Measurements from ENCODE around the gene ADAMTSL4. TPM values are rescaled to one million over a fixed set of nuclear protein-coding genes. Genes with fewer than 3 reads are reported as not detected.

The ADAMTSL4 gene
- total RNA-seq, 1 experiment from 2014 or later = 4.3 TPM

- Histone ChIP-seq H2AFZ (ENCODE audit: low read depth, low read length, poor library complexity, severe bottlenecking) (no peak overlapping the region), H3K27ac (ENCODE audit: low read depth, low read length) (no peak overlapping the region), H4K20me1 (ENCODE audit: insufficient read depth) (no peaks in the 10 kb centered on the region), H3K9me2 (ENCODE audit: insufficient read depth) (no peaks in the 10 kb centered on the region), H3K4me3 (replicated peaks in 1 of 2; ENCODE audit: low read depth in 1 of 2, low read length in 2 of 2) (no peak overlapping the region), H3K9me3 (ENCODE audit: control insufficient read depth in 1 of 2, insufficient read depth in 1 of 2, low read depth in 1 of 2, low read length in 2 of 2) (no peaks in the 10 kb centered on the region), H3K4me1 (ENCODE audit: control insufficient read depth in 1 of 2, insufficient read depth in 2 of 2, low read length in 2 of 2) (peaks cover 10 to 23% of the 10 kb centered on the region in 2 experiments; a peak in 3 of 4 replicates), H3K79me2 (ENCODE audit: insufficient read depth, low read length) (no peaks in the 10 kb centered on the region), H3K9ac (ENCODE audit: low read length) (no peak overlapping the region), H3K36me3 (ENCODE audit: control insufficient read depth in 1 of 2, insufficient read depth in 2 of 2, low read length in 2 of 2) (no peaks in the 10 kb centered on the region), H3K27me3 (ENCODE audit: insufficient read depth, low read length) (no peaks in the 10 kb centered on the region), H3K4me2 (ENCODE audit: low read length) (no peak overlapping the region)
- ATAC-seq (no peak), DNase-seq (ENCODE audit: low read depth, low spot score) (no peak)
- ChIA-PET RAD21 (ENCODE audit: low non-redundant PET in 1 of 2, low total read pairs in 2 of 2, uncharacterized antibody in 2 of 2, unreplicated experiment in 2 of 2) (no interaction called here), CTCF (interaction anchor here (2.5 kb wide), 1 partner anchor 8 kb away, joined by 29 read pairs; no protein-coding TSS in a partner anchor), POLR2A (no interaction called here)
- TF ChIP-seq TCF7L2 (IDR thresholded peaks at IDR 0.05; ENCODE audit: borderline replicate concordance, extremely low read depth, insufficient read depth, insufficient read length) = no peak
- intact Hi-C loops (cut with micrococcal nuclease) = no loop called here
- BruUV-seq (replicated peaks) = no TSS peak
Observed at GRCh38 chr1:150552128-150552910, 3.1 kb downstream of the ADAMTSL4 start.

- TF ChIP-seq REST (IDR thresholded peaks at IDR 0.05; ENCODE audit: low read depth) (no peak), YY1 (IDR thresholded peaks at IDR 0.05; ENCODE audit: extremely low read depth, insufficient replicate concordance, low read depth, low read length) (no peak), ELF1 (IDR thresholded peaks at IDR 0.05; ENCODE audit: borderline replicate concordance, low read depth) (no peak), SIN3A (IDR thresholded peaks at IDR 0.05; ENCODE audit: low read depth) (no peak), POLR2AphosphoS5 (IDR thresholded peaks at IDR 0.05; ENCODE audit: low read depth, low read length) (no peak), MAX (IDR thresholded peaks at IDR 0.05) (no peak), ATF3 (IDR thresholded peaks at IDR 0.05) (no peak), RAD21 (IDR thresholded peaks at IDR 0.05; ENCODE audit: low read depth) (no peak), ZNF274 (IDR thresholded peaks at IDR 0.05; ENCODE audit: low read depth, low read length) (no peak)
- no peaks in the 10 kb centered on the region for H4K20me1 ChIP-seq (ENCODE audit: insufficient read depth)
- ChIA-PET CTCF (interaction anchor here (2.5 kb wide), 1 partner anchor 8 kb away, joined by 29 read pairs; no protein-coding TSS in a partner anchor), POLR2A (no interaction called here), RAD21 (ENCODE audit: low non-redundant PET in 1 of 2, low total read pairs in 2 of 2, uncharacterized antibody in 2 of 2, unreplicated experiment in 2 of 2) (no interaction called here)
- no peaks in the 10 kb centered on the region for H3K9me3 ChIP-seq (ENCODE audit: control insufficient read depth in 1 of 2, insufficient read depth in 1 of 2, low read depth in 1 of 2, low read length in 2 of 2)
- H3K9me2 ChIP-seq (ENCODE audit: insufficient read depth) = no peaks in the 10 kb centered on the region
- no peak overlapping the region for H3K27ac ChIP-seq (ENCODE audit: low read depth, low read length)
- no peak overlapping the region for H3K4me2 ChIP-seq (ENCODE audit: low read length)
- BruUV-seq (replicated peaks) = no TSS peak
- H3K9ac ChIP-seq (ENCODE audit: low read length) = no peak overlapping the region
- intact Hi-C loops (cut with micrococcal nuclease) = no loop called here
- no peak overlapping the region for H3K4me3 ChIP-seq (replicated peaks in 1 of 2; ENCODE audit: low read depth in 1 of 2, low read length in 2 of 2)
- DNase-seq (ENCODE audit: low read depth, low spot score) (no peak), ATAC-seq (no peak)
- peaks cover 10 to 23% of the 10 kb centered on the region in 2 experiments; a peak in 3 of 4 replicates for H3K4me1 ChIP-seq (ENCODE audit: control insufficient read depth in 1 of 2, insufficient read depth in 2 of 2, low read length in 2 of 2)
- no peaks in the 10 kb centered on the region for H3K36me3 ChIP-seq (ENCODE audit: control insufficient read depth in 1 of 2, insufficient read depth in 2 of 2, low read length in 2 of 2)
- H3K79me2 ChIP-seq (ENCODE audit: insufficient read depth, low read length) = no peaks in the 10 kb centered on the region
- H3K27me3 ChIP-seq (ENCODE audit: insufficient read depth, low read length) = no peaks in the 10 kb centered on the region
- H2AFZ ChIP-seq (ENCODE audit: low read depth, low read length, poor library complexity, severe bottlenecking) = no peak overlapping the region
Observed at GRCh38 chr1:150552911-150553289, 3.7 kb downstream of the ADAMTSL4 start.
